Measurements from ENCODE around the gene OR5AU1. TPM values are rescaled to one million over a fixed set of nuclear protein-coding genes. Genes with fewer than 3 reads are reported as not detected.

OR5AU1 gene
- total and polyA plus RNA-seq, 2 of the 4 experiments (the other 2 are of a cell fraction), result not detected

DNA sequence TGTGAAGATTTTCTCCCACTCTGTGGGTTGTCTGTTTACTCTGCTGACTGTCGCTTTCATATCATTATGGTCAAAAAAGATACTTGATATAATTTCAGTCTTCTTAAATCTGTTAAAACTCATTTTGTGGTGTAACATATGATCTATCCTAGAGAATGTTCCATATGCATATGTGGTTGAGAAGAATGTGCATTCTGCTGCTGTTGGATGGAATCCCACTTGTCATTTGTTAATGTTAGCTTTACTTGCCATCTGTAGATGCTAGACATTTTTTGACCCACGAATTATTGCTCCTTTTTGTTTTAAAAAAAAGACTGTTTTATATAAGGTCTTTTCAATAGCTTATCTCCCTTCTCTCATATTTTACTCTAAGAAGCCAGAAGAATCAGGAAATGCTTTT is 26.3 kb upstream of the OR5AU1 start:
- no CpG with 5 or more reads among the region's 2 CpGs for WGBS, 2 experiments (ENCODE audit: extremely low coverage in 2 of 2, insufficient read length in 1 of 2)
- no peak for ATAC-seq (ENCODE audit: low read depth)
- CTCF ChIA-PET, result interaction anchor here (0.7 kb wide), 2 partner anchors 34 to 1584 kb away, joined by 3 to 4 read pairs; partner anchors contain the start of gene OXA1L

More for the DNA sequence above, 26.3 kb upstream of the OR5AU1 start:
- no peaks in the 10 kb centered on the region; the same call in 1 of the 2 replicates for H3K27me3 ChIP-seq (ENCODE audit: control insufficient read depth, insufficient read depth, low read length)
- H2AK5ac ChIP-seq (ENCODE audit: low read depth, low read length), result no peak overlapping the region
- H2BK20ac ChIP-seq (ENCODE audit: low read depth, low read length), result no peak overlapping the region
- in situ Hi-C loops (cut with MboI; ENCODE audit: low sequenced_read_pairs), result no loop called here
- H4K20me1 ChIP-seq (ENCODE audit: insufficient read depth, low read length), result no peaks in the 10 kb centered on the region
- no peaks in the 10 kb centered on the region for H3K36me3 ChIP-seq (ENCODE audit: control insufficient read depth, insufficient read depth, low read length)
- H3K9me3 ChIP-seq (ENCODE audit: control insufficient read depth, insufficient read depth, low read length), result no peaks in the 10 kb centered on the region
- H2AK9ac ChIP-seq (replicated peaks; ENCODE audit: low read depth, low read length, poor library complexity), result no peak overlapping the region
- DNase-seq, result no peak
- H3K9ac ChIP-seq (ENCODE audit: low read depth, low read length), result no peak overlapping the region
- no peak overlapping the region for H3K4me3 ChIP-seq (ENCODE audit: insufficient read depth, low read depth, low read length)
- no peak overlapping the region for H2BK120ac ChIP-seq (ENCODE audit: low read depth, low read length)
- dilution Hi-C loops (cut with HindIII; ENCODE audit: low sequenced_read_pairs, unreplicated experiment), result no loop called here
- intact Hi-C loops (cut with micrococcal nuclease), result no loop called here
- H2BK5ac ChIP-seq (ENCODE audit: low read depth, low read length, poor library complexity, severe bottlenecking), result no peak overlapping the region
- no peak overlapping the region for H3K56ac ChIP-seq (ENCODE audit: extremely low read depth, insufficient read depth, low read length)
- H3K23ac ChIP-seq (ENCODE audit: low read depth, low read length), result no peak overlapping the region
- H3K14ac ChIP-seq (replicated peaks; ENCODE audit: low read depth, low read length), result no peak overlapping the region
- no peak overlapping the region for H3K18ac ChIP-seq (ENCODE audit: low read depth, low read length)
- no peak overlapping the region for H3K4ac ChIP-seq (ENCODE audit: low read depth, low read length)
- H4K8ac ChIP-seq (ENCODE audit: low read depth in 2 of 2, low read length in 2 of 2), result no peak overlapping the region
- H3K4me2 ChIP-seq (ENCODE audit: low read depth, low read length), result no peak overlapping the region
- no peak overlapping the region for H2AFZ ChIP-seq (replicated peaks; ENCODE audit: low read length, poor library complexity)
- no peaks in the 10 kb centered on the region for H3K9me1 ChIP-seq (ENCODE audit: insufficient read depth, low read length)
- POLR2A ChIA-PET (ENCODE audit: unreplicated experiment), result no interaction called here
- no peak for TF ChIP-seq RAD21 (IDR thresholded peaks at IDR 0.05; ENCODE audit: low read length)
- no peak for TF ChIP-seq RCOR1 (IDR thresholded peaks at IDR 0.05; ENCODE audit: insufficient replicate concordance, low read length)
- no peak for TF ChIP-seq FOS (IDR thresholded peaks at IDR 0.05; ENCODE audit: low read depth, low read length)
- TF ChIP-seq, protein P1, sequence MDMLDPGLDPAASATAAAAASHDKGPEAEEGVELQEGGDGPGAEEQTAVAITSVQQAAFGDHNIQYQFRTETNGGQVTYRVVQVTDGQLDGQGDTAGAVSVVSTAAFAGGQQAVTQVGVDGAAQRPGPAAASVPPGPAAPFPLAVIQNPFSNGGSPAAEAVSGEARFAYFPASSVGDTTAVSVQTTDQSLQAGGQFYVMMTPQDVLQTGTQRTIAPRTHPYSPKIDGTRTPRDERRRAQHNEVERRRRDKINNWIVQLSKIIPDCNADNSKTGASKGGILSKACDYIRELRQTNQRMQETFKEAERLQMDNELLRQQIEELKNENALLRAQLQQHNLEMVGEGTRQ (IDR thresholded peaks at IDR 0.05; ENCODE audit: low read depth, low read length), result no peak
- no peak for TF ChIP-seq MXI1 (IDR thresholded peaks at IDR 0.05; ENCODE audit: borderline replicate concordance, low read depth, low read length)
- TF ChIP-seq POLR2A (IDR thresholded peaks at IDR 0.05; ENCODE audit: low read depth, low read length), result no peak
- TF ChIP-seq CTCF (conservative IDR thresholded peaks at IDR 0.05; ENCODE audit: low read depth, low read length), result no peak
- no peak for TF ChIP-seq RFX5 (IDR thresholded peaks at IDR 0.05; ENCODE audit: low read depth, low read length)
- no peak for TF ChIP-seq MAZ (IDR thresholded peaks at IDR 0.05; ENCODE audit: borderline replicate concordance, low read depth, low read length)
- TF ChIP-seq BHLHE40 (IDR thresholded peaks at IDR 0.05; ENCODE audit: low read depth, low read length), result no peak
- no peak for TF ChIP-seq ELK1 (IDR thresholded peaks at IDR 0.05; ENCODE audit: borderline replicate concordance, low read depth, low read length)
- no peak for TF ChIP-seq CEBPB (IDR thresholded peaks at IDR 0.05; ENCODE audit: low read depth, low read length)
- no peak for TF ChIP-seq CHD1 (IDR thresholded peaks at IDR 0.05; ENCODE audit: low read depth, low read length)
- no peak for TF ChIP-seq SMC3 (IDR thresholded peaks at IDR 0.05; ENCODE audit: low read depth, low read length)
- TF ChIP-seq NFE2L2 (IDR thresholded peaks at IDR 0.05; ENCODE audit: low read depth, low read length), result no peak
- no peak for TF ChIP-seq MAFK (IDR thresholded peaks at IDR 0.05; ENCODE audit: low read depth, low read length)
- H4K91ac ChIP-seq (ENCODE audit: insufficient read depth, low read depth, low read length), result no peak overlapping the region
- no peak overlapping the region for H3K27ac ChIP-seq (ENCODE audit: insufficient read depth, low read length)
- no peaks in the 10 kb centered on the region for H3K79me1 ChIP-seq (ENCODE audit: low read depth in 1 of 2, low read length in 2 of 2)
- no peaks in the 10 kb centered on the region for H3K4me1 ChIP-seq (ENCODE audit: control insufficient read depth, insufficient read depth, low read length)
- no peak overlapping the region for H4K5ac ChIP-seq (ENCODE audit: low read depth, low read length)
- no TSS peak for BruUV-seq (replicated peaks)
- no peak overlapping the region for H2BK15ac ChIP-seq (ENCODE audit: low read depth, low read length)
